GM21786 (cell line): ENCODE measurements around the gene FOXR1.
A peak's percentile ranks its signal among the peaks of the same experiment; 100 is the strongest.
"Not testable (repeated sequence)": the region's sequence is repeated elsewhere in the genome, so short reads cannot be mapped to it uniquely, and the experiment has no call there.

Source experiments
- ATAC-seq: cut with Tn5 transposase; IDR thresholded peaks from one replicate; pipeline ENCODE4 v1.9.1; 2021; ENCODE audit not compliant: unreplicated experiment

FOXR1 gene

GRCh38 chr11:118939953-118940598, 31.5 kb upstream of the FOXR1 start:
- ATAC-seq, result no peak

DNA sequence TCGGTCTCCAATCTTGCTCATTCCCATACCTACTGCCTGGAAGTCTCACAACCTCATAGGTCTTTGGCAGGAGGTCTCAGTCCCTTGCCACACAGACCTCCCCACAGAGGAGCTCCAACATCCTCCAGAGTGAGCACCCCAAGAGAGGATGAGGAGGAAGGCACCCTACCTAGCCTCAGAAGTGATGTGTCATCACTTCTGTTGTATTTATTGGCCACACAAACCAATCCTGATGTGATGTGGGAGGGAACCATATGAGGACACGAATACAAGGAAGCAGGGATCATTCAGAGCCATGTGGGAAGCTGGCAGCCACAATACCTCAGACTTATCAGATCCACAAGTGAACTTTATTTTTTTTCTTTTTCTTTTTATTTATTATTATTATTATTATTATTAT, 24.5 kb upstream of the FOXR1 start:
- ATAC-seq, result no peak

DNA sequence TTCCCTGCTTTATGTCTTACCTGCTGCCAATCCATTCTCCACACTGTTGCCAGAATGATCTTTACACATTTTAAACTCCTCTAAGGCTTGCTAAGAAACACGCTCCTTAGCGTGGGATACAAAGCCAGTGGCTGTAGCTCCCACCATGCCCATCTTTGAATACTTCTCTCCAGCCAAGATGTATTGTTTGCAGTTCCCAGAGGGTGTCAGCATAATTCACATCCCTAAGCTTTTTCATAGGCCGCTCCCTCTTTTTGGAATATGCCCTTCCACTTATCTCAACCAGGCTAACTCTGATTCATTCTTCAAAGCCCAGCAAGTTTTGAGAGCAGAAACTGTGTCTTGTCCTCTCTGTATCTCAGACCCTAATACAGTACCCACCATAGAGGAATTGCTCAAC, 23.6 kb upstream of the FOXR1 start:
- ATAC-seq, result no peak

DNA sequence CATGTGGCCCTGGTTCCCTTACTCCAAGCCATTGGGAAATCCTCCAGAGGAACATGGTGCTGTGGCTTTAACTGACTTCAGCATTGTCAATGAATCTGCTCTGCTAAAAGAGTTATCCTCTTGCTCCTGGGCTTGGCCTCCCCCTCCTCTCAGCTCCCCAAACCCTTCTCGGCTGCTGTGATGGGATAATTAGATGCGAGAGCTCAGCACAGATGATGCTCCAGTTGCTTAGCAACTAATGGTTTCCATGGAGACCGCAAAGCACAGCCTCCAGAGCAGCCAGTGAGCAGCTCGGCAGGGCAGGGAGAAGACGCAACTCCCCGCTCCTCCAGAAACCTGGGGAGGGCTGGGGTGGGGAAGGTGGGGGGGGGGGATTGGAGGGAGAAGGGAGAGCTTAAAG, 18.3 kb upstream of the FOXR1 start:
- no peak for ATAC-seq

- ATAC-seq, result not testable (repeated sequence)
These were observed 17.6 kb upstream of the FOXR1 start for GRCh38 chr11:118953976-118954375.

DNA sequence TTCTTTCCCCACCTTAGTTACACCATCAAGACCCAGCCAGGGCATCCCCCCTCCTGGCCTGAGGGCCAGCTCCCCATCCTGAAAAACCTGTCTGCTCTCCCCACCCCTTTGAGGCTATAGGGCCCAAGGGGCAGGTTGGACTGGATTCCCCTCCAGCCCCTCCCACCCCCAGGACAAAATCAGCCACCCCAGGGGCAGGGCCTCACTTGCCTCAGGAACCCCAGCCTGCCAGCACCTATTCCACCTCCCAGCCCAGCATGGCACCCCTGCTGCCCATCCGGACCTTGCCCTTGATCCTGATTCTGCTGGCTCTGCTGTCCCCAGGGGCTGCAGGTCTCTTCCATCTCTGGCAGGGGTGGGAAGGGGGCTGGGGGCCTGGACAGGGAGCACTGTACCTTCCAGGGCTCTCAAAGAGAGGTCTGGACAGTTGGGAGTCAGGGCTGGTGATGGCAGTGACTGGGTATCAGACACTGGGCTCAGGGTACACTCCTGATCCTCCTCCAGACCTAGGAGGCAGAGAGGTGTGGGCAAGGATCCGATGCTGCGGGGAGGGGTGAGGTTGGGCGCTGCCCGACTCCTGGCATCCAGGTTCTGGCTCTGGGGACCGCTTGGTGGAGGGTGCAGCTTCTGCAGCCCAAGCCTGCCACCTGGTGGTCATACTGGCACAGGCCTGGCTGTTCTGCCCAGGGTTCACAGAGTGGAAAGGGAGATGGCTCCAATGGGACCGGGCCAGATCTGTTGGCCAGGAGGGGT, 15.3 kb upstream of the FOXR1 start, which contains the start of gene UPK2:
Gene UPK2, plus strand, starts transcription at position 205 of the 753 bp plus-strand sequence. Its CDS starts 53 bp downstream, at position 258.
- peak; percentile 61 for ATAC-seq

- ATAC-seq, result no peak
These were observed 14.6 kb upstream of the FOXR1 start for GRCh38 chr11:118956847-118957469.

- no peak for ATAC-seq
These were observed 14.0 kb upstream of the FOXR1 start for GRCh38 chr11:118957549-118957948.

DNA sequence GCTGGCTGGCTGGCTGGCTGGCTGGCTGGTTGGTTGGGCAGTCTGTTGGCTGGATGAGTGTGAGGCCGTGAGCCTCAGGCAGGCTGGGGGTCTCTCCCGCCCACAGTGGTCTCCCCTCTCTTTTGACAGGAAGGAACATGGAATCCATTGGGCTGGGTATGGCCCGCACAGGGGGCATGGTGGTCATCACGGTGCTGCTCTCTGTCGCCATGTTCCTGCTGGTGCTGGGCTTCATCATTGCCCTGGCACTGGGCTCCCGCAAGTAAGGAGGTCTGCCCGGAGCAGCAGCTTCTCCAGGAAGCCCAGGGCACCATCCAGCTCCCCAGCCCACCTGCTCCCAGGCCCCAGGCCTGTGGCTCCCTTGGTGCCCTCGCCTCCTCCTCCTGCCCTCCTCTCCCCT, 13.6 kb upstream of the FOXR1 start:
- ATAC-seq, result no peak

DNA sequence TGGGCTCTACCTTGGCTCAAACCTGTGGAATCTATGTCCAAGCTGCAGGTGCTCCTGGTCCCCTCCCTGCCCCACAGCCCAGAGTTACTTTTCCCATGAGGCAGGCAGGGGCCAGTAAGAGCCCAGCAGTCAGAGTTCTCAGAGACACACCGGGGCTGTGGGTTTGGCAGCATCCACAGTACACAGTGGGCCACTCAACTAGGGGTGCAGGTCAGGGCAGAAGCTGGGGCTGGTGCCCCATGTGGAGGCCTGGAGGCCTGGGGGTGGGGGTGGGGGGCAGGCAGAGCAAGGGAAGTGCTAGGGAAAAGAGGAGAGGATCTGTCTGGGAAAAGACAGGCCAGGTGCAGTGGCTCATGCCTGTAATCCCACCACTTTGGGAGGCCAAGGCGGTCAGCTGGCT, 13.0 kb upstream of the FOXR1 start:
- no peak for ATAC-seq

DNA sequence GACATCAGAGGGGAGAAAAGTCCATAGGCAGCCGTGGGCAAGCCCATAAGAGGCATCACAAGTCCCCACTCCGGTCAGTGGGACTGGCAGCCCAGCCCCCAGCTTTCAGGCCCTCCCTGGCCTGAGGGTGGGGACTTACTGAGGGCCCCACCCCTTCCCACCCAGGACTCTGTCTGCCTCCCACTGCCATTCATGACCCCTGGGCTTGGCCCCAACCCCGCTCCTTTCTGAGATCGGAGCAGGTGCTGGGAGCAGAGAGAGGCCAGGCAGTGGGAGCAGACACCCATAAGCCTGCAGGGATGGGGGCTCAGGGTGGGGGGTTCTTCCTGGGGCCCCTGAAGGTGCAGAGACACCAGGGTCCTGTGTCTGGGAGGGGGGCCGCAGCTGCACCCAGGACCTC, 10.4 kb upstream of the FOXR1 start:
- ATAC-seq, result no peak

- ATAC-seq, result no peak
These were observed 10.0 kb upstream of the FOXR1 start for GRCh38 chr11:118961591-118961990.

DNA sequence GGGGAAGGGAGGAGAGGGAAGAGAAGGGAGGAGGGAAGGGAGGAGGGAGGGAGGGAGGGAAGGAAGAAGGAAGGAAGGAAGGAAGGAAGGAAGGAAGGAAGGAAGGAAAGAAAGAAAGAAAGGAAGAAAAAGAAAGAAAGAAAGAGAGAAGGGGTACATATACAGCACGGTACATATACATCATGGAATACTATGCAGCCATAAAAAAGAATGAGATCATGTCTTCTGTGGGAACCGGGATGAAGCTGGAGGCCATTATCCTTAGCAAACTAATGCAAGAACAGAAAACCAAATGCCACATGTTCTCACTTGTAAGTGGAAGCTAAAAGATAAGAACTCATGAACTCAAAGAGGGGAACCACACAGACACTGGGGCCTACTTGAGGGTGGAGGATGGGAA, 2.1 kb upstream of the FOXR1 start:
- ATAC-seq, result not testable (repeated sequence)

DNA sequence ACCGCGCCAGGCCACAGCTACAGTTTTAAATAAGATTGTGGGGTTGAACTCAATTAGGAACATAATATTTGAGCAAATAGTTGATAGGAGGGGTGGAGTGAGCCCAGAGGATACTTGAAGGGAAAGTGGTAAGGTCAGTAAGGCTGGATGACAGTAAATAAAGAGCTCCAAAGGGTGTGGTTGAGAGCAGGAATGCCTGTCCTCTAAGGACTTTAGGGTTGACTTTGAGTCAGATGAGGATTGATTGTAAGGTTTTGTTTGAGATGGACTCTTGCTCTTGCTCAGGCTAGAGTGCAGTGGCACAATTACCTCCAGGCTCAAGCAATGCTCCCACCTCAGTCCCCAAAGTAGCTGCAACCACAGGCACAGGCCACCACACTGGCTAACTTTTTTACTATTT, 2.4 kb downstream of the FOXR1 start:
- ATAC-seq, result no peak

DNA sequence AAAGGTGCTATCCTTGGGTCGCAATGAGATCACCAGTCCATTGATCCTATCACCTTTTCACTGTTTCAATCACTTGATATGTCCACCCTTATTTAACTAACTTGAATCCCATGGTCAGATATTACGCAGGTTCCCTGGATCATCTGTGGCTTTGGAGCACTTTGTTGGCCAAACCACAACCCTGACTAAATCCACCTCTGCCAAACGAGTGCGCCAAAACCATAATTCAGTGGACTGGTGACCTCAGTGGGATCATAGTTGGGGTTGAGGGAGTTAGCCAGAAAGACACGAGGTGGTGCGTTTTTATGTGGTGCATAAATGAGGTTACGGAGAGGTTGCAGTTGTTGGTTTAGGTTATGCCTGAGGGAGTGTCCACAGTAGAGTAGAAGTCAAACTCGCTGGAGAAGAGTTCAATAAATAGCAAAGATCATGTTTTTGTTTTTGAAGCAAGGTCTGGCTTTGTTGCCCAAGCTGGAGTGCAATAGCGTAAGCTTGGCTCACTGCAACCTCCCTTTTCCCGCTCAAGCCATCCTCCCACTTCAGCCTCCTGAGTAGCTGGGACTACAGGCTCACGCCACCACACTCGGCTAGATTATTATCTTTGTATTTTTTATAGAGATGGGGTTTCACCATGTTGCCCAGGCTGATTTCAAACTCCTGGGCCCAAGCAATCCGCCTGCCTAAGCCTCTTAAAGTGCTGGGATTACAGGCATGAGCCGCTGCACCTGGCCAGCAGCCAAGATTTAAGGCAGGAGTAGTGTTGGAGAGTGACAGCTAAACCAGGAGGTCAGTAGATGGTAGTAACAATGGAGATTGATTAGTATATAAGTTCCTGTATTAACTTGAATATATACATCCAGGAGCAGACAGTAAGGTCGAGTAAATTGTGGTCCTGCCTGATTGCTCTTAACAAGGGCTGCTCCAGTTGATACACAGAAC, 4.5 kb downstream of the FOXR1 start:
- ATAC-seq, result no peak

DNA sequence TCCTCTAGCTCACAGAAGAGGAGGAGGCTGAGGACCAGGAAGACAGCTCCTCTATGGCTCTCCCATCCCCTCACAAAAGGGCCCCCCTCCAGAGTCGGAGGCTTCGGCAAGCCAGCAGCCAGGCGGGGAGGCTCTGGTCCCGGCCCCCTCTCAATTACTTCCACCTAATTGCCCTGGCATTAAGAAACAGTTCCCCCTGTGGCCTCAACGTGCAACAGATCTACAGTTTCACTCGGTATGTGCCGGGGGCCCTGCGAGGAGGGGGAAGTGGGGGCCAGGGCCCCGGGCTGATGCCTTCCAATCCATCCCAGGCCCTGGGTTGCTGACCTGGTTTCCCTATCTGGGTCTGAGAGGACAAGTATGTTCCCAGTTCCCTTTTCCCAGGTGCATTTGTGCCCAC, 7.9 kb downstream of the FOXR1 start:
- ATAC-seq, result no peak

DNA sequence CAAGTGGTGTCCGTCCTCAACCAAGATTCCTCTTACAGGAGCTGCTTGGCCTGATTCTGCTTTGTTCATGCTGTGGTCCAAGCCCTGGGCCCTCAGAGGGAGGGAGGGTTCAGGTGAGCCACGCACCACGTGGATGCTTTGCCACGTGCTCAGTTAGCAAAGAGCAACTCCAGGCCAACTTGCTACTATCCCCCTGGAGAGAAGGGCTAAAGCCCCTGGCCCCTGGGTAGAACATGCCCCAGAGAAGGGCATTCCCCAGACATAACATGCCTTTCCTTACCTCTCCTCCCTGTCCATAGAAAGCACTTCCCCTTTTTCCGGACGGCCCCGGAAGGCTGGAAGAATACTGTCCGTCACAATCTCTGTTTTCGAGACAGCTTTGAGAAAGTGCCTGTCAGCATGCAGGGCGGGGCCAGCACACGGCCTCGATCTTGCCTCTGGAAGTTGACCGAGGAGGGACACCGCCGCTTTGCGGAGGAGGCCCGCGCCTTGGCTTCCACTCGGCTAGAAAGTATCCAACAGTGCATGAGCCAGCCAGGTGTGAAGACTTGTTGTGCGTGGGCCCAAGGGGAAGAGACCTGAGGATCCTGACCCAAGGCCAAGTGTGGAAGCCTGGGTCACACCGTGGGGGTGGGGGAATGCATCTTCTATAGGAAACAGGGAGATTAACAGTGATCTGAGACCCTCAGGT, 8.8 kb downstream of the FOXR1 start:
- no peak for ATAC-seq

- not testable (repeated sequence) for ATAC-seq
These were observed 12.8 kb downstream of the FOXR1 start for GRCh38 chr11:118984337-118984736.

DNA sequence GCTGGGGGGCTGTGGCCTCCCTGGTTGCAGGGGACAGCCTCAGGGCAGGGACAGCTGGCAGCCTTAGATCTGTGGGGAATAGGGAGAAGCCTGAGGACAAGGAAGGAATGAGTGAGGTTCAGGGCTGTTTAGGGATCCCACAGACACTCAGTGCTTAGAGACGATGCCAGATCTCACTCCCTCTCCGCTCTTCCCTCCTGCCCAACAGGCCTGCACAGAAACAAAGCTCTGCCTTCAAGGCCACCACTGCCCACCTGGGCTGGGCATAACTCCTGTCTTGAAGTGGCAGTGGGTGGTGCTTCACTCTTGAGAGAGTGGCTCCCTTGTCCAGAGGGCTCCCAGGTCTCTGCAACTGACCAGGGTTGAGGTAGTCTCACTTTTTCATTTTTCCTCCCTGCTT, 13.3 kb downstream of the FOXR1 start:
- no peak for ATAC-seq

DNA sequence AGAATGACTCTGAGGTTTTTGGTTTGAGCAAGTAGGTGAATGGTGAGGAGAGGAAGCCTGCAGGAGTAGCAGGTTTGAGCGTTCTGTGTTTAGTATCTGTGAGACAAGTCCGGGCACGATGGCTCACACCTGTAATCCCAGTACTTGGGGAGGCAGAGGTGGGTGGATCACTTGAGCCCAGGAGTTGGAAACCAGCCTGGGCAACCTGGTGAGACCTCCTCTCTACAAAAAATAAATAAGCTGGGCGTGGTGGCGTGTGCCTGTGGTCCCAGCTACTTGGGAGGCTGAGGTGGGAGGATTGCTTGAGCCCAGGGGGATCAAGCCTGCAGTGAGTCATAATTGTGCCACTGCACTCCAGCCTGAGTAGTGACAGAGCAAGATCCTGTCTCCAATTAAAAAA, 16.7 kb downstream of the FOXR1 start:
- no peak for ATAC-seq
